ENCODE data around the gene ANKRD33B. TPM values are rescaled to one million over a fixed set of nuclear protein-coding genes. Genes with fewer than 3 reads are reported as not detected.

Gene ANKRD33B
- total and polyA plus RNA-seq, 2 experiments from 2014 or later = 0.71 to 1.5 TPM

DNA sequence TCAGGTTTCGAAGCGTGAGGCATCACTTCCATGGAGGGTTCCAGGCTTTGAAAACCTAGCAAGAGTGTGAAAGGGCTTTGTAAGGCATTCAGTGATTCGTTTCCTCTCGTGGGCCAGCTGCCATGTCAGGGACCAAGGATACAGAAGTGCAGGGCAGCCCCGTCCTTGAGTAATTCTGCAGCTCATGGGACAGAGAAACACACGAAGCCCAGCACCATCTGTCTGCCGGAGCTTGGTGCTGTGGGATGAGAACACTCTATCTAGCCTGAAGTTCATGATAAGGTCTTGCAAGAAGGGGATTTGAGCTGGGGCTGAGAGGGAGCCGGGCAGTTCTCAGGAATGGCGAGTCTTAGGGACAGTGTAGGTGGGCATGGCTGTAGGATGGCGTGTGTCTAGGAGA lies 55.8 kb downstream of the ANKRD33B start:
- no peaks in the 10 kb centered on the region for H3K4me1 ChIP-seq (ENCODE audit: insufficient read depth)
- H3K9me2 ChIP-seq (ENCODE audit: insufficient read depth) = no peaks in the 10 kb centered on the region
- WGBS, 2 experiments (ENCODE audit: low coverage in 1 of 2, low lambda C conversion rate in 2 of 2, missing lambda C conversion rate in 2 of 2) = 83 to 90% methylated on average over 10 of the region's 10 CpGs
- no peaks in the 10 kb centered on the region for H4K20me1 ChIP-seq (ENCODE audit: insufficient read depth)
- H3F3A ChIP-seq (ENCODE audit: insufficient read depth) = no peaks in the 10 kb centered on the region
- in situ Hi-C loops (cut with MboI) = no loop called here
- no peaks in the 10 kb centered on the region for H3K79me2 ChIP-seq (ENCODE audit: insufficient read depth)
- no peak for DNase-seq
- no peak overlapping the region for H3K4me2 ChIP-seq (ENCODE audit: unreplicated experiment)
- H3K4me3 ChIP-seq = no peak overlapping the region
- no peaks in the 10 kb centered on the region for H3K27me3 ChIP-seq (replicated peaks; ENCODE audit: insufficient read depth)
- H3K36me3 ChIP-seq (ENCODE audit: low read depth) = no peaks in the 10 kb centered on the region
- TF ChIP-seq EZH2phosphoT487 (IDR thresholded peaks at IDR 0.05; ENCODE audit: insufficient read depth, low read depth) (no peak), EZH2 (IDR thresholded peaks at IDR 0.05; ENCODE audit: insufficient read depth, poor library complexity, severe bottlenecking) (no peak)
- H2AFZ ChIP-seq = no peak overlapping the region
- no peaks in the 10 kb centered on the region for H3K9me3 ChIP-seq (ENCODE audit: low read depth)
- H3K9ac ChIP-seq = no peak overlapping the region
- no peak overlapping the region for H3K27ac ChIP-seq

DNA sequence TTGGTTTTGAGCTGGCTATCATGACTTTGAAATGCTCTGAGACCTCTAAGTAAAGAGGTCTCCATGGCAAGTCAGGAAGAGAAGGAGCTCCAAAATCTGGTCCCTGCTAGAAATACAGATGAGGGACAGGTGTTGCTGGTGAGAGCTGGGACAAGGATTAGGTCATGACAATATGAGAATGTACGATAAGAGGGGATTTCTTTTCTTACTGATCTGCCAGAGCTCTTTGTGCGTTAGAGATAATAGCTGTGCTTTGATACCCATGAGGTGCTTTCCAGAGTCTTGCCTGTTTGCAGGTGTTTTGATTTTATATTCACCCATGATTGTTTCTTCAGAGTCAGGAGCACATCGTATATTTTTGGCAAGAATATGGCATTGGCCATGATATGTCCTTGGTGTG lies 56.5 kb downstream of the ANKRD33B start:
- no peaks in the 10 kb centered on the region for H3K4me1 ChIP-seq (ENCODE audit: insufficient read depth)
- no peak overlapping the region for H3K4me3 ChIP-seq
- no peak overlapping the region for H2AFZ ChIP-seq
- in situ Hi-C loops (cut with MboI) = no loop called here
- H3K27me3 ChIP-seq (replicated peaks; ENCODE audit: insufficient read depth) = no peaks in the 10 kb centered on the region
- H4K20me1 ChIP-seq (ENCODE audit: insufficient read depth) = no peaks in the 10 kb centered on the region
- TF ChIP-seq EZH2phosphoT487 (IDR thresholded peaks at IDR 0.05; ENCODE audit: insufficient read depth, low read depth) (no peak), EZH2 (IDR thresholded peaks at IDR 0.05; ENCODE audit: insufficient read depth, poor library complexity, severe bottlenecking) (no peak)
- no peak overlapping the region for H3K9ac ChIP-seq
- H3K4me2 ChIP-seq (ENCODE audit: unreplicated experiment) = no peak overlapping the region
- no peak overlapping the region for H3K27ac ChIP-seq
- H3K9me3 ChIP-seq (ENCODE audit: low read depth) = no peaks in the 10 kb centered on the region
- H3K79me2 ChIP-seq (ENCODE audit: insufficient read depth) = no peaks in the 10 kb centered on the region
- DNase-seq = no peak
- no peaks in the 10 kb centered on the region for H3F3A ChIP-seq (ENCODE audit: insufficient read depth)
- no peaks in the 10 kb centered on the region for H3K36me3 ChIP-seq (ENCODE audit: low read depth)
- no peaks in the 10 kb centered on the region for H3K9me2 ChIP-seq (ENCODE audit: insufficient read depth)
- WGBS, 2 experiments (ENCODE audit: low coverage in 1 of 2, low lambda C conversion rate in 2 of 2, missing lambda C conversion rate in 2 of 2) = 60 to 62% methylated on average over 3 of the region's 3 CpGs

DNA sequence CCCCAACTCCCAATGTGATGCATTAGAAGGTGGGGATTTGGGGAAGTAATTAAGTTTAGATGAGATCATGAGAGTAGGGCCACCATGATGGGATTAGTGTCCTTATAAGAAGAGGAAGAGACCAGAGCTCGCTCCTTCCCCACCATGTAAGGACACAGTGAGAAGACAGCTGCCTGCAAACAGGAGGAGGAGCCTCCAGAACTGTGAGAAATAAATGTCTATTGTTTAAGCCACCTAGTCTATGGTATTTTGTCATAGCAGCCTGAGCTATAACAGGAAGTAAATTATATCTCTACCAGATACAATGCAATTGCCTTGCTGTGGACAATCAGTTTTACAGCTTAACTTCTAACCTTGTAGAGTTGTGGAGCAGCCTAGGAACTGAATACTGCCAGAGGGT lies 58.0 kb downstream of the ANKRD33B start:
- TF ChIP-seq EZH2phosphoT487 (IDR thresholded peaks at IDR 0.05; ENCODE audit: insufficient read depth, low read depth) (no peak), EZH2 (IDR thresholded peaks at IDR 0.05; ENCODE audit: insufficient read depth, poor library complexity, severe bottlenecking) (no peak)
- H3K27me3 ChIP-seq (replicated peaks; ENCODE audit: insufficient read depth) = no peaks in the 10 kb centered on the region
- H3K9me2 ChIP-seq (ENCODE audit: insufficient read depth) = no peaks in the 10 kb centered on the region
- H3K4me3 ChIP-seq = no peak overlapping the region
- 0 out of 2 replicates have a peak, but pooled peaks cover under 1% of the 10 kb centered on the region for H3K4me1 ChIP-seq (ENCODE audit: insufficient read depth)
- no peak overlapping the region for H3K4me2 ChIP-seq (ENCODE audit: unreplicated experiment)
- H3K9ac ChIP-seq = no peak overlapping the region
- no peaks in the 10 kb centered on the region for H3K79me2 ChIP-seq (ENCODE audit: insufficient read depth)
- DNase-seq = no peak
- no peaks in the 10 kb centered on the region for H3K36me3 ChIP-seq (ENCODE audit: low read depth)
- in situ Hi-C loops (cut with MboI) = no loop called here
- 79 to 86% methylated on average over 1 of the region's 1 CpG for WGBS, 2 experiments (ENCODE audit: low coverage in 1 of 2, low lambda C conversion rate in 2 of 2, missing lambda C conversion rate in 2 of 2)
- no peaks in the 10 kb centered on the region for H3K9me3 ChIP-seq (ENCODE audit: low read depth)
- peaks cover 1% of the 10 kb centered on the region; the same call in 1 of the 2 replicates for H3F3A ChIP-seq (ENCODE audit: insufficient read depth)
- H3K27ac ChIP-seq = no peak overlapping the region
- H4K20me1 ChIP-seq (ENCODE audit: insufficient read depth) = no peaks in the 10 kb centered on the region
- no peak overlapping the region for H2AFZ ChIP-seq

DNA sequence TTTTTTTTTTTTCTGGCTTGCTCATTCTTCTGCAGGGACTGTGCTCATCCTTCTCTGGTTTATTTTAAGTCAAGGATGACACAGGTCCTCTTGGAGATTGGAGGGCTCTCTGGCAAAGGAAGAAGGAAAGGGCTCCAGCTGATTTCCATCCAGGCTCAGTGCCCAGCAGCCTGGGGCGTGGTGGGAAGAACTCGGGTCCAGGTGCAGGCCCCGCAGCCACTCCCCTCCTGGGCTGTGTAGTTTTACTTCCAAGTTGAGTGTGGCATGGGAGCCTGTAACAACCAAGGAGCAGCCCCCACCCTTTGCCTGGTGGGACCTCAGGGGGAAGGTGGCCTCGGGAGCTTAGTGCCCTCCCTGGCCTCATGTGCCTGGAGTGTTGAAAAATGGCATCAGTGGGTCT lies 58.9 kb downstream of the ANKRD33B start:
- no peak for DNase-seq
- Histone ChIP-seq H3K4me1 (ENCODE audit: insufficient read depth) (0 out of 2 replicates have a peak, but pooled peaks cover 6% of the 10 kb centered on the region), H3K4me3 (no peak overlapping the region), H3K36me3 (ENCODE audit: low read depth) (no peaks in the 10 kb centered on the region), H3K9me3 (ENCODE audit: low read depth) (no peaks in the 10 kb centered on the region), H3K4me2 (ENCODE audit: unreplicated experiment) (no peak overlapping the region), H3K79me2 (ENCODE audit: insufficient read depth) (no peaks in the 10 kb centered on the region), H4K20me1 (ENCODE audit: insufficient read depth) (no peaks in the 10 kb centered on the region), H3F3A (ENCODE audit: insufficient read depth) (peaks cover 8% of the 10 kb centered on the region; the same call in 1 of the 2 replicates), H3K27ac (no peak overlapping the region), H3K9ac (no peak overlapping the region), H3K27me3 (replicated peaks; ENCODE audit: insufficient read depth) (no peaks in the 10 kb centered on the region), H3K9me2 (ENCODE audit: insufficient read depth) (no peaks in the 10 kb centered on the region), H2AFZ (no peak overlapping the region)
- 50 to 54% methylated on average over 4 of the region's 4 CpGs for WGBS, 2 experiments (ENCODE audit: low coverage in 1 of 2, low lambda C conversion rate in 2 of 2, missing lambda C conversion rate in 2 of 2)
- in situ Hi-C loops (cut with MboI) = no loop called here
- TF ChIP-seq EZH2 (IDR thresholded peaks at IDR 0.05; ENCODE audit: insufficient read depth, poor library complexity, severe bottlenecking) (no peak), EZH2phosphoT487 (IDR thresholded peaks at IDR 0.05; ENCODE audit: insufficient read depth, low read depth) (no peak)
